Lower lobe of right lung (tissue), 2 donors: ENCODE measurements around the gene CD47. TPM values are rescaled to one million over a fixed set of nuclear protein-coding genes. Genes with fewer than 3 reads are reported as not detected.

Experiments
- ATAC-seq, 2 donors: fragments of 200-7000 bp; cut with Tn5 transposase; one replicate each; pipeline ENCODE4 v1.9.1; 2020 to 2022; ENCODE audit warnings: mild to moderate bottlenecking in 2 of 2, moderate library complexity in 2 of 2
- DNase-seq: peaks from one replicate; pipeline ENCODE4 v3.0.0-alpha.2; 2020
- H3K27ac ChIP-seq: fragments of 200-600 bp; one replicate; pipeline ENCODE4 v1.8.0; 2022
- H3K27me3 ChIP-seq: fragments of 200-600 bp; one replicate; pipeline ENCODE4 v1.8.0; 2022; ENCODE audit warnings: low read depth
- H3K36me3 ChIP-seq: fragments of 200-600 bp; one replicate; pipeline ENCODE4 v1.8.0; 2022; ENCODE audit warnings: mild to moderate bottlenecking
- H3K4me1 ChIP-seq: fragments of 200-600 bp; one replicate; pipeline ENCODE4 v1.8.0; 2022
- H3K4me3 ChIP-seq: fragments of 200-600 bp; one replicate; pipeline ENCODE4 v1.8.0; 2022; ENCODE audit warnings: mild to moderate bottlenecking
- H3K9me3 ChIP-seq: fragments of 200-600 bp; one replicate; pipeline ENCODE4 v1.8.0; 2022
- intact Hi-C: fragments of 100-400 bp; cut with DNase I; formaldehyde crosslinking; loops from one replicate; pipeline ENCODE4 v1.11.0; 2022
- total RNA-seq: library from RNA; stranded (reverse); fragmentation: NEBNext Ultra II Directional; extraction: Animal tissue kit (Norgen Biotek cat#: 25700); gene quantifications from one replicate; pipeline ENCODE4 v1.2.1, GENCODE V29; 2021
- TF ChIP-seq, protein P1 (sequence below): fragments of 200-600 bp; IDR thresholded peaks from one replicate; pipeline ENCODE4 v1.8.0; 2022; ENCODE audit warnings: antibody characterized with exemption, mild to moderate bottlenecking
- donor health status: DM: no; HTN: yes; CAD: no; lungs with severe emphysema.

Gene CD47
- total RNA-seq, 1 donor from 2014 or later = 222 TPM

DNA sequence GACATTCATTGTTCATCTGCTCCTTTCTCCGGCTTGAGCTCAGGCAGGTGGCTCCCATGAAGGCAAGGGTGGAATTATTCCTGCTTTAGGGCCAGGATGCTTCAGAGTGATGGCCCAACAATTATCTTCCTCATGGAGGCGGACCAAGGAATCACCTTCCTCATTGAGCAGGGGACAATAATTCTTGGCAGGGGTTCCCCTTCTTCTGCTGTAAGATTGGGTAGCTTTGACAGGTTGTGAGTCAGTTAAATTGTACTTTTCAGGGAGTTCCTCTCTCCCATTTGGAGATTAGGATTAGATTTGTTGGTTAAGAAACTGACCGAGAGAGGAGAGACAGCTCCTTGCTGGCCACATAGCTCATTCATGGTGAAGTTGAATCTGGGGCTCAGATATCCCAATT lies 31.4 kb upstream of the CD47 start:
- Histone ChIP-seq H3K27ac (no peak overlapping the region), H3K27me3 (no peaks in the 10 kb centered on the region), H3K36me3 (no peaks in the 10 kb centered on the region), H3K4me3 (no peak overlapping the region), H3K9me3 (no peaks in the 10 kb centered on the region), H3K4me1 (peaks cover 7% of the 10 kb centered on the region)
- TF ChIP-seq, protein P1, sequence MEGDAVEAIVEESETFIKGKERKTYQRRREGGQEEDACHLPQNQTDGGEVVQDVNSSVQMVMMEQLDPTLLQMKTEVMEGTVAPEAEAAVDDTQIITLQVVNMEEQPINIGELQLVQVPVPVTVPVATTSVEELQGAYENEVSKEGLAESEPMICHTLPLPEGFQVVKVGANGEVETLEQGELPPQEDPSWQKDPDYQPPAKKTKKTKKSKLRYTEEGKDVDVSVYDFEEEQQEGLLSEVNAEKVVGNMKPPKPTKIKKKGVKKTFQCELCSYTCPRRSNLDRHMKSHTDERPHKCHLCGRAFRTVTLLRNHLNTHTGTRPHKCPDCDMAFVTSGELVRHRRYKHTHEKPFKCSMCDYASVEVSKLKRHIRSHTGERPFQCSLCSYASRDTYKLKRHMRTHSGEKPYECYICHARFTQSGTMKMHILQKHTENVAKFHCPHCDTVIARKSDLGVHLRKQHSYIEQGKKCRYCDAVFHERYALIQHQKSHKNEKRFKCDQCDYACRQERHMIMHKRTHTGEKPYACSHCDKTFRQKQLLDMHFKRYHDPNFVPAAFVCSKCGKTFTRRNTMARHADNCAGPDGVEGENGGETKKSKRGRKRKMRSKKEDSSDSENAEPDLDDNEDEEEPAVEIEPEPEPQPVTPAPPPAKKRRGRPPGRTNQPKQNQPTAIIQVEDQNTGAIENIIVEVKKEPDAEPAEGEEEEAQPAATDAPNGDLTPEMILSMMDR = no peak
- intact Hi-C loops = no loop called here
- ATAC-seq (no peak), DNase-seq (no peak)

DNA sequence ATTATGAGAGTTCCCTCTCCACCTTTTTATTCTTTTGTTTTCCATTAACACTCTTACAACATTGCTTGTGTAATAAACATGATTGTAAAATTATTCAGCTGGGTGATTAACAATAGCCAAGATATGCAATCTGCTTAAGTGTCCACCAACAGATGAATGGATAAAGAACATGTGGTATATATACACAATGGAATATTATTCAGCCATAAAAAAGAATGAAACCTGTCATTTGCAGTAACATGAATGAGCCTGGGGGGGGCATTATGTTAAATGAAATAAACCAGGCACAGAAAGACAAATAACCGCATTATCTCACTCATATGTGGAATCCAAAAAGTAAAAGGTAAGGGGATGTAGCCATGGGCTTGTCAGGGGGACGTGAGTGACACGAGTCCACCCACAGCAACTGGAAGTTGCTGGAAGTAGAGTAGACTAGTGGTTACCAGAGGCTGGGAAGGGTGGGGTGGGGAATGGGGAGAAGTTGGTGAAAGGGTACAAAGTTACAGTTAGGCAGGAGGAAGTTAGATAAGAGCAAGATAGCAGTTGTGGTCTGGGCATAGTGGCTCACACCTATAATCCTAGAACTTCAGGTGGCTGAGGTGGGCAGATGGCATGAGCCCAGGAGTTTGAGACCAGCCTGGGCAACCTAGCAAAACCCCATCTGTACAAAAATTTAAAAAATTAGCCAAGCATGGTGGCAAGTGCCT lies 28.7 kb upstream of the CD47 start:
- Histone ChIP-seq H3K4me1 (no peaks in the 10 kb centered on the region), H3K9me3 (no peaks in the 10 kb centered on the region), H3K36me3 (no peaks in the 10 kb centered on the region), H3K27me3 (no peaks in the 10 kb centered on the region), H3K4me3 (no peak overlapping the region), H3K27ac (no peak overlapping the region)
- TF ChIP-seq, protein P1 = no peak
- ATAC-seq = no peak
- intact Hi-C loops = no loop called here
- DNase-seq = no peak

DNA sequence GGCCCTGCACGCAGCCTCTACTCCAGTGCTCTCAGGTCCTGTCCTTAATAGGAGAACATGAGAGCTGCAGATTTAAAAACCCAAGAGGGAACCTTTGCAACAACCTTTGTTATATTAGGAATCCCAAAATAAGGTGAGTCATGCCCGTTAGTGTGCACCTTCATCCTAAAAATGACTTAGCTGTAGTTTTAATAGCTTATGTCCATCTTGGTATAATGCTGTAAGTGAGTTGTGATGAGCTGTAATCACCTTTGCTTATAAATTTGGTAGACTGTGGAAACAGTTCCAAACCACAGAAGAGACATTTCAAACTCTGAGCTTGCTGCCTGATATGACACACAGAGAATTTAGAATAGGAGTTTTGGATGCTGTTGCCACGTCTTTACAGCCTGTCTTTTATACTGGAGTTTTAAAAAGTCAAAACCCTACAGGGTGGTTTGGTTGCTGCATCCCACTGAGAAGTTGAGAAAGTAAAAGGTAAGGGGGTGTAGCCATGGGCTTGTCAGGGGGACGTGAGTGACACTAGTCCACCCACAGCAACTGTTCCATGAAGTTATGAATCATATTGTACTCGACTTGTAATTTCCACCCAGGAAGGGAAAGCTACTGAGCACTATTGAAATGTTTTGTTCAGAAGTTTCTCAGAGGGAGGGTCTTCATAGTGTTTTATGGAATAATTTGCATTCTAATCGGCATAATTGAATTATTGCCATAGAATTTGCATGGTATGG lies 27.4 kb upstream of the CD47 start:
- no peak overlapping the region for H3K27ac ChIP-seq
- H3K4me3 ChIP-seq = no peak overlapping the region
- no peak for DNase-seq
- intact Hi-C loops = no loop called here
- no peaks in the 10 kb centered on the region for H3K9me3 ChIP-seq
- no peaks in the 10 kb centered on the region for H3K36me3 ChIP-seq
- TF ChIP-seq, protein P1 = no peak
- no peaks in the 10 kb centered on the region for H3K27me3 ChIP-seq
- H3K4me1 ChIP-seq = no peaks in the 10 kb centered on the region
- no peak for ATAC-seq

DNA sequence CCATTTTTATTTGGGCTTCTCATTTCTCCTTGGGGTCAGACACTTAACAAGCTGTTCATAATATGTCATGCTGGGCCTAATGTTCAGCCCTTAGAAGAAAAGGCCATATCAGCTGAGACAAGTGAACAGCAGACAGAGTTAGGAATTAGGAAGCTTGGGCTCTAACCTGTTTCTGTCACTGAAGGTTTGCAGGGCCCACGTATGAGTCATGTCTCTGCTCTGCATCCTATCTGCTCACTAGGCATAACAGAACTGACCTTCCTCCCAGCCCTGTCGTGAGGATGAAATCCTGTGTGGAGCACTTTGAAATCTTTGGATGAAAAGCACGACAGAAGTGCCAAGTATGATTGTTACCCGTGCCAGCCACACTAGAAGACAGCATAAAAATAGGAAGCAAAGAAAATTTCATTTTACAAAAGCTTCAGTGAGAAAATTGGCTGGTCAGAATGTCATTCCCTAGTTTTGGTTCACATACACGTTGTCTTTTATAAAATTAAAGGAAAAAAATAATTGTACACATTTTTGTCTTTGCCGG lies 26.5 kb upstream of the CD47 start:
- H3K27ac ChIP-seq = no peak overlapping the region
- intact Hi-C loops = no loop called here
- TF ChIP-seq, protein P1 = no peak
- H3K9me3 ChIP-seq = no peaks in the 10 kb centered on the region
- no peaks in the 10 kb centered on the region for H3K27me3 ChIP-seq
- ATAC-seq = no peak
- H3K4me3 ChIP-seq = no peak overlapping the region
- no peaks in the 10 kb centered on the region for H3K4me1 ChIP-seq
- DNase-seq = no peak
- no peaks in the 10 kb centered on the region for H3K36me3 ChIP-seq

DNA sequence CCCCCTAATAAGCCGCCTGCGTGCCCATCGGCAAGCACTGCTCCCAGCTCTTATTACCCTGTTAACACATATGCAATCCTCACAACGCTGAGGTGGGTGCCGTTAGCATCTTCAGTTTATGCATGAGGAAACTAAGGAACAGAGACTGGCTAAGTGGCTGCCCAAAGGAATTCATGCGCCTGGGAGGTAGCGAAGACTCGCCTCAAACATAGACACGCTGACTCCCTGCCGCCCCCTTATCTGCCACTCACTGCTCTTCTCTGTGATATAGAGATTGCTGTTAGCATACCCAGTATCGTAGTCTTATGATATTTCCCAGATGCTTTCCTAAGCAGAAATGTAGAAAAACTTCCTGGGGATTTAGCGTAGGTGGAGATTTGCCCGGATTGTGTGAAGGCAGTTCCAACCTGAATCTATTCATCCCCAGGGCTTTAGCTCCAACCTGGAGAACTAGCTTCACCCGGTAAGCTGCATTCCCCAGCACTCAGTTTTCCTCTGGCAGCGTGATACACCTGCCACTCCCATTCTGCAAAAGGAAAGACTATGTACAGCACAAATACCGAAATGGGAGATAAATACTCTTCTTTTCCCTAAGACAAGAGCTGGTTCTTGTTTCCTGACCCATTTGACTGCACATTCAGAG lies 23.7 kb upstream of the CD47 start:
- Histone ChIP-seq H3K4me1 (no peaks in the 10 kb centered on the region), H3K9me3 (no peaks in the 10 kb centered on the region), H3K27ac (no peak overlapping the region), H3K36me3 (no peaks in the 10 kb centered on the region), H3K27me3 (no peaks in the 10 kb centered on the region), H3K4me3 (no peak overlapping the region)
- TF ChIP-seq, protein P1 = no peak
- DNase-seq (no peak), ATAC-seq (no peak)
- intact Hi-C loops = no loop called here
